IPS-20b (cell line): ENCODE measurements around the gene SH3PXD2A.

Experiments used
- H3K27ac ChIP-seq: one replicate; pipeline ENCODE4 v1.5.1; 2013; ENCODE audit warnings: low read length
- H3K27me3 ChIP-seq: 2 replicates; pipeline ENCODE4 v1.6.1; 2013; ENCODE audit warnings: mild to moderate bottlenecking, low read length, inconsistent platforms; ENCODE audit not compliant: insufficient read depth
- H3K36me3 ChIP-seq: 2 replicates; pipeline ENCODE4 v1.6.1; 2013; ENCODE audit warnings: low read depth, mild to moderate bottlenecking, inconsistent platforms, low read length, moderate library complexity; ENCODE audit not compliant: insufficient read depth
- H3K4me1 ChIP-seq: 2 replicates; pipeline ENCODE4 v1.6.1; 2013; ENCODE audit warnings: mild to moderate bottlenecking, control low read depth, inconsistent platforms, low read length, moderate library complexity; ENCODE audit not compliant: insufficient read depth
- H3K4me3 ChIP-seq: 2 replicates; pipeline ENCODE4 v1.5.1; 2013; ENCODE audit warnings: mild to moderate bottlenecking, low read length, inconsistent platforms
- H3K9ac ChIP-seq: 2 replicates; pipeline ENCODE4 v1.6.1; 2013; ENCODE audit warnings: low read depth, mild to moderate bottlenecking, inconsistent platforms, low read length, moderate library complexity
- H3K9me3 ChIP-seq: 2 replicates; pipeline ENCODE4 v1.6.1; 2013; ENCODE audit warnings: mild to moderate bottlenecking, low read depth, low read length, inconsistent platforms; ENCODE audit not compliant: insufficient read depth

The SH3PXD2A gene

GRCh38 chr10:103676058-103676785 lies 179.2 kb downstream of the SH3PXD2A start:
- Histone ChIP-seq H3K36me3 (no peaks in the 10 kb centered on the region), H3K9me3 (no peaks in the 10 kb centered on the region), H3K9ac (no peak overlapping the region), H3K4me1 (no peaks in the 10 kb centered on the region; the same call in 1 of the 2 replicates), H3K4me3 (no peak overlapping the region), H3K27ac (no peak overlapping the region), H3K27me3 (no peaks in the 10 kb centered on the region)

GRCh38 chr10:103673606-103674005 lies 181.8 kb downstream of the SH3PXD2A start:
- no peaks in the 10 kb centered on the region for H3K9me3 ChIP-seq
- no peaks in the 10 kb centered on the region for H3K36me3 ChIP-seq
- H3K9ac ChIP-seq: no peak overlapping the region
- H3K4me3 ChIP-seq: no peak overlapping the region
- H3K27ac ChIP-seq: no peak overlapping the region
- no peaks in the 10 kb centered on the region for H3K27me3 ChIP-seq
- peaks cover 9% of the 10 kb centered on the region; the same call in 1 of the 2 replicates for H3K4me1 ChIP-seq

DNA sequence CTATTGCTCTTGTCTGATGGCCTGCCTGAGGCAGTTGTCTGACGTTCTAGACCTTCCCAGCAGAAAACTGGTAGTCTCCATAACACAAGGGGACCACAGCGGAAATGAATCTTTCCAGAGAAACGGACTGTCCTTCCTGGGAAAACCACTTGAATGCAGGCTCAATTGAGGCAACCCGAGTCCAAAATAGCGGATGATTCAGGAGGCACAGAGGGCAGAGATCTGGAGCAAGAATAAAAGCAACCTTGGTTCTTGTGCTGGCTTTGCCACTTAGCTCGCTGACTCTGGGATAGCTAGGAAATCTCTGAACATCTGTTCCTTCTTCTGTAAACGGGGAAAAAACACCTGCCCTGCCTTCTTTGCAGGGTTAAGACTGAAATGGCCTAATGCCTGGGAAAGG lies 183.0 kb downstream of the SH3PXD2A start:
- no peaks in the 10 kb centered on the region for H3K9me3 ChIP-seq
- no peak overlapping the region for H3K9ac ChIP-seq
- H3K36me3 ChIP-seq: no peaks in the 10 kb centered on the region
- no peak overlapping the region for H3K4me3 ChIP-seq
- peaks cover 11% of the 10 kb centered on the region; the same call in 1 of the 2 replicates for H3K4me1 ChIP-seq
- H3K27me3 ChIP-seq: no peaks in the 10 kb centered on the region
- no peak overlapping the region for H3K27ac ChIP-seq

- H3K9ac ChIP-seq: no peak overlapping the region
- no peaks in the 10 kb centered on the region for H3K36me3 ChIP-seq
- H3K4me1 ChIP-seq: peaks cover 11% of the 10 kb centered on the region; the same call in 1 of the 2 replicates
- no peaks in the 10 kb centered on the region for H3K27me3 ChIP-seq
- no peak overlapping the region for H3K27ac ChIP-seq
- H3K9me3 ChIP-seq: no peaks in the 10 kb centered on the region
- no peak overlapping the region for H3K4me3 ChIP-seq
These were observed 184.1 kb downstream of the SH3PXD2A start for GRCh38 chr10:103671126-103671895.

DNA sequence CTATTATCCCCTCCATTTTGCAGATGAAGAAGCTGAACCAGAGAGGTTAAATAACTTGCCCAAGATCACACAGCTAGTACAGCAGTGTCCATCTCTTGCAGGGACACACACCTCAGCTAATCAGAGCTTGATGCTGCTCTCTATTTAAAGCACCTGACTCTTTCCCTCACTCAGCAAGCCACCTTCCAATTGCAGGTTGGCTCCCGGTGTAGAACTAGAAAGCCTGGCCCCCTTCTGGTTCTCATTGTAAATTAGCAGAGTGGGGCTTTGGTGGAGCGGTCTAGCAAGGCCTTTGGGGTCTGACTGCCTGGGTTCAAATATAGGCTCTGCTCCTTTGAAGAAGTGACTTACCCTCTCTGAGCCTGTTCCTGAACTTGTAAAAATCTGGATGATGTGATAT lies 185.4 kb downstream of the SH3PXD2A start:
- Histone ChIP-seq H3K4me1 (peaks cover 11% of the 10 kb centered on the region; the same call in 1 of the 2 replicates), H3K9ac (no peak overlapping the region), H3K36me3 (no peaks in the 10 kb centered on the region), H3K9me3 (no peaks in the 10 kb centered on the region), H3K27ac (no peak overlapping the region), H3K27me3 (no peaks in the 10 kb centered on the region), H3K4me3 (no peak overlapping the region)

- H3K27ac ChIP-seq: no peak overlapping the region
- H3K4me3 ChIP-seq: no peak overlapping the region
- no peaks in the 10 kb centered on the region for H3K36me3 ChIP-seq
- no peak overlapping the region for H3K9ac ChIP-seq
- H3K9me3 ChIP-seq: no peaks in the 10 kb centered on the region
- H3K4me1 ChIP-seq: peaks cover 11% of the 10 kb centered on the region; the same call in 1 of the 2 replicates
- H3K27me3 ChIP-seq: no peaks in the 10 kb centered on the region
These were observed 186.0 kb downstream of the SH3PXD2A start for GRCh38 chr10:103669243-103669929.

- Histone ChIP-seq H3K36me3 (no peaks in the 10 kb centered on the region), H3K27ac (no peak overlapping the region), H3K4me1 (peaks cover 11% of the 10 kb centered on the region; the same call in 1 of the 2 replicates), H3K9ac (no peak overlapping the region), H3K4me3 (no peak overlapping the region), H3K9me3 (no peaks in the 10 kb centered on the region), H3K27me3 (no peaks in the 10 kb centered on the region)
These were observed 186.8 kb downstream of the SH3PXD2A start for GRCh38 chr10:103668351-103669242.

GRCh38 chr10:103667356-103667755 lies 188.0 kb downstream of the SH3PXD2A start:
- H3K4me3 ChIP-seq: no peak overlapping the region
- peaks cover 11% of the 10 kb centered on the region; the same call in 1 of the 2 replicates for H3K4me1 ChIP-seq
- H3K27me3 ChIP-seq: no peaks in the 10 kb centered on the region
- H3K9me3 ChIP-seq: no peaks in the 10 kb centered on the region
- H3K36me3 ChIP-seq: no peaks in the 10 kb centered on the region
- H3K27ac ChIP-seq: no peak overlapping the region
- H3K9ac ChIP-seq: no peak overlapping the region

DNA sequence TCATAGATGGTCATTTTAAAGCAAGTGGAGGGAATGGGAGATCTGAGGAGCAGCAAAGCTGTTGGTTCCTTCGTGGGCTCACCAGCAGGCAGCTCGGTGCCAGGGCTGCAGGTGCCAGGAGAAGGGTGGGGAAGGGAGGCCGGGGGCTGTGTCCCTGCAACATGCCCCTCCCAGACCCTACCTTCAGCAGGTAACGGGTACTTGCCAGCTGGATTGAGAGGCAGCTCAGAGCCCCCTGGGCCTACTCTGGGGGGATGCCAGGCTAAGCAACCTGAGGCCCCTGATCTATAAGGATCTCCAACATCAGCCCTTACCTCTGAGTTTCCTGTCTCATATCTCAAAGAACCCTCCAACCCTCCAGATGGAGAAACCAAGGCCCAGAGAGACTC lies 188.6 kb downstream of the SH3PXD2A start:
- H3K36me3 ChIP-seq: no peaks in the 10 kb centered on the region
- H3K9ac ChIP-seq: no peak overlapping the region
- H3K4me3 ChIP-seq: no peak overlapping the region
- no peaks in the 10 kb centered on the region for H3K9me3 ChIP-seq
- H3K27ac ChIP-seq: no peak overlapping the region
- H3K4me1 ChIP-seq: peaks cover 11% of the 10 kb centered on the region; the same call in 1 of the 2 replicates
- no peaks in the 10 kb centered on the region for H3K27me3 ChIP-seq

GRCh38 chr10:103666087-103666761 lies 189.2 kb downstream of the SH3PXD2A start:
- no peak overlapping the region for H3K27ac ChIP-seq
- no peaks in the 10 kb centered on the region for H3K27me3 ChIP-seq
- H3K4me3 ChIP-seq: no peak overlapping the region
- no peaks in the 10 kb centered on the region for H3K36me3 ChIP-seq
- H3K9ac ChIP-seq: no peak overlapping the region
- H3K9me3 ChIP-seq: no peaks in the 10 kb centered on the region
- peaks cover 11% of the 10 kb centered on the region; the same call in 1 of the 2 replicates for H3K4me1 ChIP-seq
